Mucosa of gallbladder (tissue), 1 donor: Measurements from ENCODE around the gene OTOGL. TPM values are rescaled to one million over a fixed set of nuclear protein-coding genes. Genes with fewer than 3 reads are reported as not detected.
A peak's percentile ranks its signal among the peaks of the same experiment; 100 is the strongest.
"Not testable (repeated sequence)": the region's sequence is repeated elsewhere in the genome, so short reads cannot be mapped to it uniquely, and the experiment has no call there.

Source experiments
- DNase-seq: peaks from one replicate; pipeline ENCODE4 v3.0.0-alpha.2; 2020; ENCODE audit warnings: low spot score
- total RNA-seq: library from RNA; stranded (reverse); gene quantifications from one replicate; pipeline ENCODE4 v1.2.1, GENCODE V29; 2021
- donor health status: DM: no; HTN: no; CAD: no.

Gene OTOGL
- total RNA-seq, 1 donor from 2014 or later: 0.20 TPM

DNA sequence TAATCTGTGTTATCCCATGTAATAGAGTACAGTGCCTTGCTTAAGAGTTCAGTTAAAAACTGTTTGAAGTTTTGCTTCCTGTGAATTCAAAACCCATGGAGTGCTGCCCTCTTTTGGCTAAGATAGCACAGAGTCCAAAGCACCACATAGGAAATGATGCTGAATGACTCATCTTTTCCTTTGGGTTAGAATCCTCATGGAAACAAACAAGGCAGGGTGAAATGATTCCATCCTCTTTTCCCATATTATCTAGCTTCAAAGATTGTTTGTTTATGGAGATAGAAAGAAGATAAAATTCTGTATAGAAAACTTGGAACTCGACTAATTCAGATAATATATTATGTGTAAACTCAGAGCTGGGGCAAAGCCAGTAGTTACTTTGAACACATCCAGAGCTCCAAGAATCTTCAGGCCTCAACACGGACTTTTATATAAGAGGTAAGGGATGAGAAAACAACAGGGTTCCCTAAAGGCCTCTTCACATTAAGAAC is 87.4 kb downstream of the OTOGL start:
- DNase-seq: peak; percentile 67

DNA sequence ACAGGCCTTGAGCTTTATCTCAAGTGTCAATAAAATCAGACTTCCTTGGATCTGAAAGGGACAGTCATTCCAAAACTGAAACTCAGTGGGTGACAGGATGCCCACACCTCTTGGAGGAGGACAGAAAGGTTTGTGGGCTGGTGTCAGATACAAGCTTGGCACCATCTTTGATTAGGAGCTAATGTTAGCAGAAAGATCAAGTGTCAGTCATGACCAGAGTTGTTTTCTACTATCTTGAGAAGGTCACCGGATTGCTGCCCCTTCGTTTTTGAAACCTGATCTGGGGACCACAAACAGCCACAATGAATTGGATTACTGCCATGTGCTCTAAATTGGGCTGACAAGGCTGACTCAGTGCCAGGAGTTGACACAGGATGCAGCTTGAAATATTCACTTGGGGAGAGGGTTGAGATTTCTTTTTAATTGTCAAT is 88.3 kb downstream of the OTOGL start:
- no peak for DNase-seq

DNA sequence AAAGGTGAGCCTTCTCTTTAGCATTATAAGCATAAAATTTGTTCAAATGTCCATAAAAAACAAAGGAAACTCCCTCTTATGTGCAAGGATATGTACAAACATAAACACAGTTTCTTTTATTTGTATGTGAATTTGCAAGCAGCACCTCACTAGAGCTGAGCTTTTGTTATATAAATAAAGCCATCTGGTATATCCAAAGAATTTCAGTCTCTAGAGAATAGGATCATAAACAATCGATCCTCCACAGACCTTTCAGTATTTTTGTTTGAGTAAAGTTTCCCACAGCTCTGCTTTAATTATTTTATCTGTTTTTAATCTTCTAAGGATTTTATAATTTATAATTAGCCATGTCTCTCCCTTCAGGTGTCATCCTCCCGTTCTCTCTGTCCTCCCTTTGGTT is 89.2 kb downstream of the OTOGL start:
- DNase-seq: no peak

GRCh38 chr12:80189241-80189640 is 89.9 kb downstream of the OTOGL start:
- no peak for DNase-seq

DNA sequence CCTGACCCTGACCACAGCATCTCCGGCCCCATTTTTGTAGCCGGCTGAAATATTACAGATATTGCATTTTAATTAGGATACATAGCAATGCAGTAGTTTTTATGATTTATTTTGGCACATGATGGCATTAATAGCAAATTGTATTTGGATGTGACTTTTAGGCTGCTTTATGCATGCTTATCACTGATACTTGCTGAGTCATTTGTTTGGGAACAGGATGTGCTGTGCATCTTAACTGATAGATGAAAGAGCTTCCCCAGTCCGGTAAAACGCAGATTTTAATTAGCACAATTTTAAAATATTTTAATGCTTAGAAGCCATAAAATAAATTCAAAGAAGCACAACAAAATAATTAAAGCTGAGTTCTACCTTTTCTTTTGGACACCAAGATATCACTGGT is 90.7 kb downstream of the OTOGL start:
- no peak for DNase-seq

DNA sequence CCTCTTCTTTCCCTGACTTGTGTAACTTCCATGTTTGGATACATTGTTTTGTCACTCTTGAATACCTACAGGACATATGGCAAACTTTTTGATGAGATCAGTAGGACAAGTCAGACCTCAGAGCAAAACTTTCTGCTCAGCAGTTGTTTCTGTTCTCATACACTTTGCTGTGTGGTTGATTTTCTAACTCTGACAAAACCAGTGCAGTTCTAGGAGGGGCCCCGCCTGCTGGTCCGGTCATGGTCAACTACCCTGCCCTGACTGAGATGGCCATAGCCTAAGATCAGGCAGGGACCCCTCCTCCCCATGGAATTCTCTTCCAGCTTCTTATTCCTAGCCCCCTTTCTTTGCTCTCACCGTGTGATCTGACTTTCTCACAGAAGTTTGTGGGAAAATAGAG is 92.8 kb downstream of the OTOGL start:
- no peak for DNase-seq

DNA sequence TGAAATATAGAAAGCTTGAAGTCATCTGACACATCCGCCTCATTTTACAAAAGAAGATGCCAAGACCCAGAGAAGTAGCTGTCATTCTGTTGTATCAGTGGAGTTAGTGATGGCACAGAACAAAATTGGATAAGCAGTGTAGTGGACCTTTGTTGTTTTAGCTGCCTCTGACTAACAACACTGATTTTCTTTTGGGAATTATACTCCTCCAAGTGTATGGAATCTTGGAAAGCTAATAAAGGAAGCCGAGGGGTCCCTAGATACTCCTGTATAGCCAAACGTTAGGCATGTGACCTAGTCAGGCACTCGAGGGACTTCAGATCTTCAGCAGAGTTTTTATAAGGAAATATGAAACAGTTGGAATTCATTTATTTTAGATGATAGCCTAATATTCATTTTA is 94.5 kb downstream of the OTOGL start:
- DNase-seq: no peak

- no peak for DNase-seq
These were observed 95.9 kb downstream of the OTOGL start for GRCh38 chr12:80195074-80195726.

GRCh38 chr12:80195737-80196136 is 96.4 kb downstream of the OTOGL start:
- DNase-seq: no peak

DNA sequence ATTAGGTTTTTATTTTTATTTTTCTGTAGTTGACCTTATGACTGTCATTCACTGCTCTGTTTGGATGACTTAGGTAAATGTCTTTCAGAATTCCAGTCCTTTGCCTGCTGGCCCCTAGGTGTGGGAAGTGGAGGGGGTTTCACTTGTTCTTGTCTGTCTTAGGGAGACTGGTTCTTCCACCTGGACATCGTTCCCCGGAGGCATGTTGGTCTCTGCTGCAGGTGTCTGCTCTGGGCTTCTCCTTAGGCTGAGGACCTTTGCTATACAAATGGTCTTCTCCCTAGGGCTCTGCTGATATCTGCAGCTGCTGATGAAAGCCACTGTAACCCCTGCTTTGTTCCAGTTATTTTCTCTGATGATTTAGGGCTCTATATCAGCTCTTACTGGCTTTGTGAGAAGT is 97.1 kb downstream of the OTOGL start:
- no peak for DNase-seq

DNA sequence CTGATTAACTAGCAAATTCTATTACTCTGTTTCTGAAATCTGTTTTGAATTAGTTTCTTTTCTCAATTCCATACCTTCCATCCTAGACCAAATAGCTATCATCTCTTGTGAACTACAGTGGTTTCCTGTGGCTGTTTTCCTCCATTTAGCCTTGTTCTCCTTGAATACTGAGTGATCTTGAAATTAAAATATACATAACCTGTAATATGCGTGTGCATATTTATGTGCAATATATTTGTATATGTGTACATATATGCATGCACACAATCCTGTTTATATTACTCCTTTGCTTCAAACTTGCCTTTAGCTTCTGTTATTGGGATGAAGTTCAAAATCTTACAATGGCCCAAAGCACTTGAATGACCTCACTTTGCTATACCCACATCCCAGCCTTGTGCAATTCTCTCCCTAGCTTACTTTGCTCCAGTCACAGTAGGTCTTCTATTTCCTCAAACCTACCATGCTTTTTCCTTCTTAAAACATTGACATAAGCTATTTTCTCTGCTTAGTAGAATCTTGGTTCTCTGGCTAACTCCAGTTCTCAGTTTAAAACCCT is 99.5 kb downstream of the OTOGL start:
- DNase-seq: no peak

DNA sequence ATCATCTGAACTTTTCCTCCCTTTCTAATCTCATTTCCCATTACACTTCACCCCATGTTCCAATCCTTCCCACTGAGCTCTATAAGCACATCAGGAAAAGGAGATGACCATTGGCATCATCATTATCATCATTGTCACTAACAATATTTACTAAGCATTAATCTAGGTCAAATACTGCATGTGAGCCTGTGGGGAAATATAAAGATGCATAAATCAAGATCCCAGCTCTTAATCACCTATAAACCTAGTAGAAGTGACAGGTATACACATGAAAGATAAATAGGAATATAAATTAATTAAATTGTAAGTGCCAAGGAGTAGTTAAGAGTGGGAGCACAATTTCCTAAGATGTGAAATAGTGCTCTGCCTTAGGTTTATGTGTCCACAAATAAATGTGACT is 100.6 kb downstream of the OTOGL start:
- no peak for DNase-seq

- DNase-seq: no peak
These were observed 101.1 kb downstream of the OTOGL start for GRCh38 chr12:80200414-80200813.

GRCh38 chr12:80201908-80202307 is 102.6 kb downstream of the OTOGL start:
- DNase-seq: no peak

- no peak for DNase-seq
These were observed 106.6 kb downstream of the OTOGL start for GRCh38 chr12:80205960-80206359.

DNA sequence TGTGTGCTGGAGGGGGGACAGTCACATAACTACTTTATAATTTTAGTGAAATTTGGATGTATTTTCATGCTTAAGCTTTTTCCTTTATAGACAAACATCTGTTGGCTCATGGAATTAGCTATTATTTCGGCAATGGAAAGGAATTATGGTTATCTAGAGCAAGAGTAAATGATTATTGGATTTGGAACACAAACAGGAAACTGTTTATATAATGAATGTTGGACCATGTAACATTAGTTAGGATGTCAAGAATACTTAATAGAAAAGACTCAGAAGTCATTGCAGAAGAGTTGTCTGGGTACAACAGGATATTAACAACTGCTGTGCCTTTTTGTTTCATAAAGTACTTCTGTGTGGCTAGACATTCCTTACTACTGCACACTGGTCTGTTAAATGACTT is 108.7 kb downstream of the OTOGL start:
- DNase-seq: no peak

DNA sequence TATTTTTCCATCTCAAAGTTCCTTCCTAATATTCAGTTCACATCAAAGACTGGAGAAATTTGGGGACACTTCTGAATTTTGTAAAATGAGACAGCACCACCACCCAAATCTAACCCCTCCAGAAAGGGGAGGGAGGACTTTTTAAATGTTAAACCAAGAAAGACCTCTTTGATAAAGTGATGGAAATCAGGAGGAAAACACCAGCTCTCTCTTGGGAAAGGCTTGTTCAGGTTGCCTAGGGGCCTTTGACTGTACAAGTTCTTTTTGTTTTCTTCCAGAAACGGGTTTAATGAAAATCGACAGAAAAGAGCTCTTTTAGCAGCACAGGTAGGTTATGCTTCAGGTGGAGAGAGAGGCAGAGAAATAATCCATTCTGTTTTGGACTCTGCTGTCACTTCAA is 112.3 kb downstream of the OTOGL start:
- no peak for DNase-seq

DNA sequence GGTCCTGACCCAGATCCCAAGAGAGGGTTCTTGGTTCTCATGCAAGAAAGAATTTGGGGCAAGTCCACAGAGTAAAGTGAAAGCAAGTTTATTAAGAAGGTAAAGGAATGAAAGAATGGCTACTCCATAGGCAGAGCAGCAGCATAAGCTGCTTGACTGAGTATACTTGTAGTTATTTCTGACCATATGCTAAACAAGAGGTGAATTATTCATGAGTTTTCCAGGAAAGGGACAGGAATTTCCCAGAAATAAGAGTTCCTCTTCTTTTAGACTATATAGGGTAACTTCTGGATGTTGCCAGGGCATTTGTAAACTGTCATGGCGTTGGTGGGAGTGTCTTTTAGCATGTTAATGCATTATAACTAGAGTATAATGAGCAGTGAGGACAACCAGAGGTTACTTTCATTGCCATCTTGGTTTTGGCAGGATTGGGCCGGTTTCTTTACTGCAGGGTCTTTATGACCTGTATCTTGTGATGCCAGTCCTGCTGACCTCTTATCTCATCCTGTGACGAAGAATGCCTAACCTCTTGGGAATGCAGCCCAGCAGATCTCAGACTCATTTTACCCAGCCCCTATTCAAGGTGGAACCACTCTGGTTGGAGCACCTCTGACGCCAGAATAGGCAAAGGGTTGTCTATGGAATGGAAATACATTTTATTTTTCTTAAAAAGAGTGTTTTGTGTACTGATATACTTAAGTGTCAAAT is 113.8 kb downstream of the OTOGL start:
- no peak for DNase-seq

GRCh38 chr12:80213871-80214270 is 114.5 kb downstream of the OTOGL start:
- no peak for DNase-seq

GRCh38 chr12:80217011-80217535 is 117.7 kb downstream of the OTOGL start:
- no peak for DNase-seq

DNA sequence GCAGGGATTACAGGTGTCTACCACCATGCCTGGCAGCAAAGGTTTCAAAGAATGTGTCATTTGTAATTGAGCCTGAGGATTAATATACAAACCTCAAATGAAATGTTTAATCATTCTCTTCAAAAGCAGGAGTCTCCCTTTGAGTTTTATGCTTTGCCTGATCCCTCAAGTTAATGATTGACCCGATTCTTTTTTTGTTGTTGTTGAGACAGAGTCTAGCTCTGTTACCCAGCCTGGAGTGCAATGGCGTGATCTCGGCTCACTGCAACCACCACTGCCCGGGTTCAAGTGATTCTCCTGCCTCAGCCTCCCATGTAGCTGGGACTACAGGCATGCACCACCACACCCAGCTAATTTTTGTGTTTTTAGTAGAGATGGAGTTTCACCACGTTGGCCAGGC is 119.6 kb downstream of the OTOGL start:
- not testable (repeated sequence) for DNase-seq

DNA sequence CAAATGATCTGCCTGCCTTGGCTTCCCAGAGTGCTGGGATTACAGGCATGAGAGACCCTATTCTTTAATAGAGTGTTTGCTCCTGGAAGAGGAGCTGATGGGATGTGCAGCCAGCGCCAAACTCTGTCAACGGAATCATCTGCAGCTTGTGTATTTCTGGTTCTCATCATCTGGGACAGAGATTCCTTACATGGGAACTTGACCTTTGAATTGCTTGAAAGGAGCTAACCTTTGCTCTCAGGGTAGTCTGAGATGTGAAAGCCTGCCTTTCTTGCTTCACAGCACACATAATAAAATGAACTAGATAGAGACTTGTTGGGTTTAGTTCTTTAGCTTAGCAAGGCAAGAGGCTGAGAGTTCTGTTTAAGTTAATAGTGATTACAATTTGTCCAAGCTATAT is 120.0 kb downstream of the OTOGL start:
- DNase-seq: no peak

GRCh38 chr12:80222261-80222660 is 122.9 kb downstream of the OTOGL start:
- no peak for DNase-seq
